GM23248 (cell line): ENCODE data around the gene TEKT1.
A peak's percentile ranks its signal among the peaks of the same experiment; 100 is the strongest.

Experiments
- EZH2 ChIP-seq: fragments of 200-600 bp; sonication (generic); IDR thresholded peaks from 2 replicates; pipeline ENCODE4 v1.6.1; 2018; ENCODE audit warnings: antibody characterized with exemption, mild to moderate bottlenecking; ENCODE audit not compliant: insufficient read depth, poor library complexity, severe bottlenecking
- EZH2phosphoT487 ChIP-seq: fragments of 200-600 bp; sonication (generic); IDR thresholded peaks from 2 replicates; pipeline ENCODE4 v1.6.1; 2018; ENCODE audit warnings: antibody characterized with exemption, moderate library complexity, mild to moderate bottlenecking, low read depth; ENCODE audit not compliant: insufficient read depth

DNA sequence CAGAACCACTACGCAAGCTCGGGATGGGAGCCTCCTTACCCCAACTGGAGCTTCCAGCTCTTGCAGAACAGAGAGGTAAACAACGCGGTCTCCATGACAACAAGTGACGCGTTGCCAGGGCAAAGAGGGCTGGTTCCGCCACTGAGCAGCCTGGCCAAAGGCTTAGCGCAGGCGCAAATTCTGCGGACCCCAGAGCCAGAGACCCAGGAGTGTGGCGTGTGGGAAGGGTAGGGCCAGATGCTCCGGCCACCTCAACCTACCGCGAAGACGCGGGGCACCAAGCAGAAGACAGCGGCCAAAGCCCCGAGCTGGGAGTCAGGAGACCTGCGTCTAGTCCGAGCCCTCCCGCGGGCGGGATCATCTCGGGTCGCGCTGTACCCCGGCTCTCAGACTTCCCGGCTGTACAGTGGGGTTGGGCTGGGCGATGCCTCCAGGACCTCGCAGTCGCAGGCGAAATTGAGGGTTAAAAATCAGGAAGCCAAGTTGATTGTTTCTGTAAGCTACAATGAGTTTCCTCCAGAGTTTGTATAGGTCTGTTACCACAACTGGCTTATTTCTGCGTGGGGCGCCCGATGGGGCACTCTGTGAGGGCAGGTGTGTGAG, at the start of gene TEKT1:
- TF ChIP-seq EZH2phosphoT487 = no peak
- peak; percentile 42 for TF ChIP-seq EZH2
